GM19452 (cell line): ENCODE measurements around the gene DPYSL5.

ENCODE experiments used
- ATAC-seq: cut with Tn5 transposase; IDR thresholded peaks from one replicate; pipeline ENCODE4 v1.9.1; 2021; ENCODE audit not compliant: unreplicated experiment

DPYSL5 gene

GRCh38 chr2:26898480-26899078, 50.6 kb downstream of the DPYSL5 start:
- no peak for ATAC-seq

- no peak for ATAC-seq
Observed at GRCh38 chr2:26899500-26900164, 51.7 kb downstream of the DPYSL5 start.

GRCh38 chr2:26900831-26901321, 52.9 kb downstream of the DPYSL5 start:
- no peak for ATAC-seq

GRCh38 chr2:26901326-26902183, 53.6 kb downstream of the DPYSL5 start:
- no peak for ATAC-seq

- no peak for ATAC-seq
Observed at GRCh38 chr2:26903676-26904075, 55.7 kb downstream of the DPYSL5 start.

- no peak for ATAC-seq
Observed at GRCh38 chr2:26904839-26905238, 56.9 kb downstream of the DPYSL5 start.

- ATAC-seq: no peak
Observed at GRCh38 chr2:26905341-26906198, 57.6 kb downstream of the DPYSL5 start.

GRCh38 chr2:26907416-26907815, 59.5 kb downstream of the DPYSL5 start:
- ATAC-seq: no peak

- no peak for ATAC-seq
Observed at GRCh38 chr2:26910176-26910575, 62.2 kb downstream of the DPYSL5 start.

- ATAC-seq: no peak
Observed at GRCh38 chr2:26911911-26912861, 64.3 kb downstream of the DPYSL5 start.

GRCh38 chr2:26913606-26913998, 65.7 kb downstream of the DPYSL5 start:
- no peak for ATAC-seq

- ATAC-seq: no peak
Observed at GRCh38 chr2:26913999-26914658, 66.2 kb downstream of the DPYSL5 start.

GRCh38 chr2:26914659-26915310, 66.9 kb downstream of the DPYSL5 start:
- no peak for ATAC-seq

- ATAC-seq: no peak
Observed at GRCh38 chr2:26915316-26915715, 67.4 kb downstream of the DPYSL5 start.

GRCh38 chr2:26916128-26916692, 68.3 kb downstream of the DPYSL5 start:
- ATAC-seq: no peak

- no peak for ATAC-seq
Observed at GRCh38 chr2:26917135-26917836, 69.4 kb downstream of the DPYSL5 start.

GRCh38 chr2:26921323-26921722, 73.4 kb downstream of the DPYSL5 start:
- no peak for ATAC-seq
